ENCODE measurements around the gene PIAS1.
A peak's percentile ranks its signal among the peaks of the same experiment; 100 is the strongest.

Gene PIAS1

DNA sequence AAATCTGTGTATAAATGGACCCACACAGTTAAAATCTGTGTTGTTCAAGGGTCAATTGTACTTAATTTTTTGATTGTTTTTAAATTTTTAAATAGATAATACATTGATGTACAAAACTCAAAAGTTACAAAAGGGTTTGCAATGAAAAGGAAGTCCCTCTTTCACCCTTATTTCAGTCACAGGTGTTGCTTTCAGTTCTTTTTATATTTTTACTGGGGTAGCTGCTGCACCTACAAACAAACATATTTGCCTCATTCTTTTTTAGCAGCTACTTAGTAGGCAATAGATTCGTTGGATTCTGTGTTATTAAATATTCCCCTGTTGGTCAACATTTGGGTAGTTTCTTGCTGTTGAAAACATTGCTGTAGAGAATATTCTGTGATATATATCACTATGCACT, 44.4 kb downstream of the PIAS1 start:
- H3K9me2 ChIP-seq (replicated peaks; ENCODE audit: insufficient read depth, low read length) = no peaks in the 10 kb centered on the region
- peak overlapping the region; percentile 2; the same call in 1 of the 2 replicates for H3K9ac ChIP-seq (ENCODE audit: low read length)
- H3K79me2 ChIP-seq (ENCODE audit: low read length) = peaks cover 90% of the 10 kb centered on the region
- no peaks in the 10 kb centered on the region for H4K20me1 ChIP-seq (ENCODE audit: insufficient read depth, low read length)
- peak overlapping the region; percentile 34 for H3K4me3 ChIP-seq (ENCODE audit: low read length)
- H2AFZ ChIP-seq (ENCODE audit: low read length) = no peak overlapping the region
- peak overlapping the region; percentile 84 for H3K4me2 ChIP-seq (ENCODE audit: low read depth, low read length)
- TF ChIP-seq, protein P1, sequence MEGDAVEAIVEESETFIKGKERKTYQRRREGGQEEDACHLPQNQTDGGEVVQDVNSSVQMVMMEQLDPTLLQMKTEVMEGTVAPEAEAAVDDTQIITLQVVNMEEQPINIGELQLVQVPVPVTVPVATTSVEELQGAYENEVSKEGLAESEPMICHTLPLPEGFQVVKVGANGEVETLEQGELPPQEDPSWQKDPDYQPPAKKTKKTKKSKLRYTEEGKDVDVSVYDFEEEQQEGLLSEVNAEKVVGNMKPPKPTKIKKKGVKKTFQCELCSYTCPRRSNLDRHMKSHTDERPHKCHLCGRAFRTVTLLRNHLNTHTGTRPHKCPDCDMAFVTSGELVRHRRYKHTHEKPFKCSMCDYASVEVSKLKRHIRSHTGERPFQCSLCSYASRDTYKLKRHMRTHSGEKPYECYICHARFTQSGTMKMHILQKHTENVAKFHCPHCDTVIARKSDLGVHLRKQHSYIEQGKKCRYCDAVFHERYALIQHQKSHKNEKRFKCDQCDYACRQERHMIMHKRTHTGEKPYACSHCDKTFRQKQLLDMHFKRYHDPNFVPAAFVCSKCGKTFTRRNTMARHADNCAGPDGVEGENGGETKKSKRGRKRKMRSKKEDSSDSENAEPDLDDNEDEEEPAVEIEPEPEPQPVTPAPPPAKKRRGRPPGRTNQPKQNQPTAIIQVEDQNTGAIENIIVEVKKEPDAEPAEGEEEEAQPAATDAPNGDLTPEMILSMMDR (IDR thresholded peaks at IDR 0.05; ENCODE audit: low read length) = no peak
- TF ChIP-seq EZH2phosphoT487 (IDR thresholded peaks at IDR 0.05; ENCODE audit: low read length) = no peak
- no peak for TF ChIP-seq EZH2 (optimal IDR thresholded peaks at IDR 0.05; ENCODE audit: low read depth, low read length)
- H3K36me3 ChIP-seq (replicated peaks; ENCODE audit: insufficient read depth, low read length) = peaks cover 7% of the 10 kb centered on the region; the same call in 1 of the 2 replicates
- H3K4me1 ChIP-seq (ENCODE audit: low read length) = peaks cover 39% of the 10 kb centered on the region
- DNase-seq = peak; percentile 59
- H3K27me3 ChIP-seq (replicated peaks; ENCODE audit: insufficient read depth, low read length) = no peaks in the 10 kb centered on the region
- H3K27ac ChIP-seq (ENCODE audit: low read length) = peak overlapping the region; percentile 74; the same call in 1 of the 2 replicates
- peaks cover 34% of the 10 kb centered on the region for H3F3A ChIP-seq (ENCODE audit: insufficient read depth, low read length)
- 0 out of 2 replicates have a peak, but pooled peaks cover 4% of the 10 kb centered on the region for H3K9me3 ChIP-seq (replicated peaks; ENCODE audit: insufficient read depth, low read length)

GRCh38 chr15:68100194-68100593, 46.1 kb downstream of the PIAS1 start:
- Histone ChIP-seq H3K36me3 (replicated peaks; ENCODE audit: insufficient read depth, low read length) (peaks cover 9% of the 10 kb centered on the region; the same call in 1 of the 2 replicates), H3F3A (ENCODE audit: insufficient read depth, low read length) (peaks cover 34% of the 10 kb centered on the region), H3K79me2 (ENCODE audit: low read length) (peaks cover 90% of the 10 kb centered on the region), H2AFZ (ENCODE audit: low read length) (no peak overlapping the region), H4K20me1 (ENCODE audit: insufficient read depth, low read length) (no peaks in the 10 kb centered on the region), H3K9me2 (replicated peaks; ENCODE audit: insufficient read depth, low read length) (no peaks in the 10 kb centered on the region), H3K27ac (ENCODE audit: low read length) (no peak overlapping the region), H3K27me3 (replicated peaks; ENCODE audit: insufficient read depth, low read length) (no peaks in the 10 kb centered on the region), H3K4me2 (ENCODE audit: low read depth, low read length) (peak overlapping the region; percentile 84), H3K4me1 (ENCODE audit: low read length) (peaks cover 49% of the 10 kb centered on the region), H3K9me3 (replicated peaks; ENCODE audit: insufficient read depth, low read length) (0 out of 2 replicates have a peak, but pooled peaks cover 4% of the 10 kb centered on the region), H3K4me3 (ENCODE audit: low read length) (no peak overlapping the region), H3K9ac (ENCODE audit: low read length) (no peak overlapping the region)
- DNase-seq = no peak
- TF ChIP-seq EZH2 (optimal IDR thresholded peaks at IDR 0.05; ENCODE audit: low read depth, low read length) (no peak), EZH2phosphoT487 (IDR thresholded peaks at IDR 0.05; ENCODE audit: low read length) (no peak)
- TF ChIP-seq, protein P1 (IDR thresholded peaks at IDR 0.05; ENCODE audit: low read length) = no peak

GRCh38 chr15:68103603-68104002, 49.5 kb downstream of the PIAS1 start:
- Histone ChIP-seq H3K9ac (ENCODE audit: low read length) (no peak overlapping the region), H3K4me1 (ENCODE audit: low read length) (peaks cover 73% of the 10 kb centered on the region), H3K4me3 (ENCODE audit: low read length) (no peak overlapping the region), H3F3A (ENCODE audit: insufficient read depth, low read length) (peaks cover 23% of the 10 kb centered on the region), H3K9me3 (replicated peaks; ENCODE audit: insufficient read depth, low read length) (no peaks in the 10 kb centered on the region), H3K27me3 (replicated peaks; ENCODE audit: insufficient read depth, low read length) (no peaks in the 10 kb centered on the region), H3K36me3 (replicated peaks; ENCODE audit: insufficient read depth, low read length) (0 out of 2 replicates have a peak, but pooled peaks cover 5% of the 10 kb centered on the region), H3K4me2 (ENCODE audit: low read depth, low read length) (no peak overlapping the region), H3K9me2 (replicated peaks; ENCODE audit: insufficient read depth, low read length) (no peaks in the 10 kb centered on the region), H3K27ac (ENCODE audit: low read length) (no peak overlapping the region), H2AFZ (ENCODE audit: low read length) (no peak overlapping the region), H4K20me1 (ENCODE audit: insufficient read depth, low read length) (no peaks in the 10 kb centered on the region), H3K79me2 (ENCODE audit: low read length) (peaks cover 93% of the 10 kb centered on the region)
- no peak for DNase-seq
- TF ChIP-seq EZH2phosphoT487 (IDR thresholded peaks at IDR 0.05; ENCODE audit: low read length) (no peak), EZH2 (optimal IDR thresholded peaks at IDR 0.05; ENCODE audit: low read depth, low read length) (no peak)
- TF ChIP-seq, protein P1 (IDR thresholded peaks at IDR 0.05; ENCODE audit: low read length) = no peak
